ENCODE measurements around the gene TRAK1.
"Not testable (repeated sequence)": the region's sequence is repeated elsewhere in the genome, so short reads cannot be mapped to it uniquely, and the experiment has no call there.

Gene TRAK1

DNA sequence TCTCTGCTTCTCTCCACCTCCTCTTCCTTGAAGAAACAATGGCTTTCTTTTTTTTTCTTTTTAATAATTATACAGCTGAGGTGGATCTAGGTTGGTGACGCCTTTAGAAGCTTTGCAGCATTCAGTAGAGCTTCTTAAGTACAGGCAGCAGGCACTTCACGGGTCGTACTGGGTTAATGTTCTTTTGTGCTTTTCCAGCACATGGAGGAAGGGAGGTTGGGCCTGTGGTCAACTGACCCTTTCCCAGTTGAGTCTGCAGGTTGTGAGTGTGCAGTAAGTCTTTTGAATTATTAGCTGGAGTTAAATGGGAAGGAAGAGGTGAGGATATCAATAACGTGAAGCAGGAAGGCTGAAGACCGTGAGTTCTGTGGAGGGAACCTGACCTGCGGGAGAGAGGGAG, 7.0 kb downstream of the TRAK1 start:
- DNase-seq, result no peak

DNA sequence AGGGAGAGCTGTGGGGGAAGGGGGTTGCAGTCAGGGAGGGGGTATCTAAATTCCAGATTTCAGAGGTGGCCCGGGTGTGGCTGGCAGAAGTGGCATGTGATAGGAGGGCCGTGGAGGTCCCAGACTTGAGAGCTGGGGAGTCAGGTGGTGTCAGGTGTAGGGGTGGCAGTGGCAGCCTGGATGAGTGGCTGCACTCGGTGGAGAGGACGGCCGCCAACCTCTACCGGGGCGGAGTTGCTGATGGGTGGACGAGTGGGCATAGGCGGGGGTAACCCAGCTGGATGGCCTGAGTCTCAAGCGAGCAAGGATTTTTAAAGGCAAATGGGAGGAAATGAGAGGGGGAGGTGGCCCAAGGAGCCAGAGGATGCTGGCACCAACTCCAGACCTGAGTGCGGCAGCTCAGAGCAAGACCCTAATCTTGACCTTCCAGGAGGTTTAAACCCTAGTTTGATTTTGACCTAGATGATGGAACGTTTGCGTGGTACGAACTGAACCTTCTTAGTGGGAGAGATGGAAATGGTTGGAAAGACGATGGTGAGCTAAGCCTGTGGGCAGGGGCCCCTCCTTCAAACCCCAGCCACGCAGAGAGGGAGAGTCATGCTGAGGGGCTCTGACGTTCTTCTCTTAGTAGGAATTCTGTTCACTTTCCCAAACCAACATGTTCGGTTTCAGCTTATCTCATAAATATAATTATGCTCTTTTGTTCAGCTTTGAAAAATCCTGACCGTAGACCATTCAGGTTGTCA, 8.0 kb downstream of the TRAK1 start:
- DNase-seq, result no peak

DNA sequence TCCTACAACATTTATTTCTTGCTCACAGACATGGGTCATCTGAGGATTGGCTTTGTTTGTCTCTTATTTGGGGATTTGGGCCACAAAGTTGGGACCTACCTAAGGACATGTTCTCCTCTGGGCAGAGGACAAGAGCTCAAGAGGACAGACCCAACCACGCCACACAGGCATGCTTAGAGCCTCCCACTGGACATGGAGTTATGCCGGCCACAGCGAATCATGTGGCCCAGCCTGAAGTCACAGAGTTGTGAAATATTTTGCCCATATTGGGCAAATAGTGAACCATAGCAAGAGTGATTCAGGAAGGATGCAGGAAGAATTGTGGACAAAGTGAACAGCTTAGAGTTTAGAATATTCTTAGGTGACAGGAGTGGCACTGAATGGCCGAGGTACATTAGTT, 9.9 kb downstream of the TRAK1 start:
- no peak for DNase-seq

DNA sequence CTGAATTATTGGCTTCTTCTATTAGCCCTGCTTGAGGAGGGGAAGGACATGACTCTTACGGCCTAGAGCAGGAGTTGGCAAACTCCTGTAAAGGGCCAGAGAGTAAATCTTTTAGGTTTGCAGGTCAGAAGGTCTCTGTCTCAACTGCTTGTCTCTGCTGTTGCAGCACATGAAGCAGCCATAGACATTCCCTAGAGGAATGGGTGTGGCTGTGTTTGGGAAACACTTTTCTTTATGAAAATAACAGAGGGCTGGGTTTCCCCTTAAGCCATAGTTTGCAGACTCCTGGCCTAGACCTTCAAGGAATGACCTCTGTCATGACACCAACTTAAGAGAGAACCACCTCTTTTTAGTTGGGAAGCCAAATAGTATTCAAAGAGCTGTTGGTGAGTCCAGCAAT, 10.3 kb downstream of the TRAK1 start:
- no peak for DNase-seq

DNA sequence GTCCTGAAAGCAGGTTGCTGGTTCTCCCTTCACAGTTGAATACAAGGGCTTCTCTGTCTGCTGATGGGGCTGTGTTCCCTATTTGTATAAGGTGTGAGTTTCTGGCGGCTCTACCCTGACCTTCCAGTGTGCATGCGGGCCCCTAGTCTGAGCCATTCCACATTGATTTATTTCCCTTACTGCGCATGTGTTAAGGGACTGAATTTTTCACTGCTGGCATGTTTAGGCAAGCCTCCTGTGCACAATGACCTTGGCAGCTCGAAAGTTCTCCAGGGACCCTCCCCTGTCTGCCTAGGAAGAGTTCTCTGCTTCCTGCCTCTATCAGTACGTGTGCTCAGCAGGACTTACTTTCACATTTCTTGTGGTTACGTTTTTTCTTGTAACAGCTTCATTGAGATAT, 11.4 kb downstream of the TRAK1 start:
- no peak for DNase-seq

DNA sequence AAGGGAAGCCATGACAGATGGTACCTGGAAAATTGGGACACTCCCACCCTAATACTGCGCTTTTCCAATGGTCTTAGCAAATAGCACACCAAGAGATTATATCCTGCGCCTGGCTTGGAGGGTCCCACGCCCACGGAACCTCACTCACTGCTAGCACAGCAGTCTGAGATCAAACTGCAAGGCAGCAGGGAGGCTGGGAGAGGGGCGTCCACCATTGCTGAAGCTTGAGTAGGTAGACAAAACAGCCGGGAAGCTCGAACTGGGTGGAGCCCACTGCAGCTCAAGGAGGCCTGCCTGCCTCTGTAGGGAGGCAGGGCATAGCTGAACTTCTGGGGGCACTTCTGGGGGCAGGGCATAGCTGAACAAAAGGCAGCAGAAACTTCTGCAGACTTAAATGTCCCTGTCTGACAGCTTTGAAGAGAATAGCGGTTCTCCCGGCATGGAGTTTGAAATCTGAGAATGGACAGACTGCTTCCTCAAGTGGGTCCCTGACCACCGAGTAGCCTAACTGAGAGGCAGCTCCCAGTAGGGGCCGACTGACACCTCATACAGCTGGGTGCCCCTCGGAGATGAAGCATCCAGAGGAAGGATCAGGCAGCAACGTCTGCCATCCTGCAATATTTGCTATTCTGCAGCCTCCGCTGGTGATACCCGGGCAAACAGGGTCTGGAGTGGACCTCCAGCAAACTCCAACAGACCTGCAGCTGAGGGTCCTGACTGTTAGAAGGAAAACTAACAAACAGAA, 12.9 kb downstream of the TRAK1 start:
- not testable (repeated sequence) for DNase-seq

DNA sequence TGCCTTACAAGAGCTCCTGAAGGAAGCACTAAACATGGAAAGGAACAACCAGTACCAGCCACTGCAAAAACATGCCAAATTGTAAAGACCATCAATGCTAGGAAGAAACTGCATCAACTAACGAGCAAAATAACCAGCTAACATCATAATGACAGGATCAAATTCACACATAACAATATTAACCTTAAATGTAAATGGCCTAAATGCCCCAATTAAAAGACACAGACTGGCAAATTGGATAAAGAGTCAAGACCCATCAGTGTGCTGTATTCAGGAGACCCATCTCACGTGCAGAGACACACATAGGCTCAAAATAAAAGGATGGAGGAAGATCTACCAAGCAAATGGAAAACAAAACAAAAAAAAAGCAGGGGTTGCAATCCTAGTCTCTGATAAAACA, 14.8 kb downstream of the TRAK1 start:
- not testable (repeated sequence) for DNase-seq

DNA sequence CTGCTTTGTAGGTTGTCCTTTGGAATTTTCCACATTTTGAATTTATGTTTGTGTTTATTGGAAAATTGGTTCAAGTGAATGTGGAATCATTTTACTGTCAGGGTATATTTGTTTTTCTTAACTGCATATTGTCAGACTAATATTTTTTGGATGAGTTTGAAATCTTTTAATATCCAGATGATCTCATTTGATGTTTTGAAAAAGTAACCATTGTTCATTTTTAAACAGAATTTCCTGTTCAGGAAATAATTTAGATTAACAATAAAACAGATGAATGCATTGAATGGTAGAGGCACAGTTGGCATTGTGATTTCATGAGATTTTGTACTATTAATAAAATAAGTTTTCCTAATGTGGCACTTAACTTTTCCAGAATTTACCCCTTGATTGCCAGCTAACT, 15.5 kb downstream of the TRAK1 start:
- no peak for DNase-seq

DNA sequence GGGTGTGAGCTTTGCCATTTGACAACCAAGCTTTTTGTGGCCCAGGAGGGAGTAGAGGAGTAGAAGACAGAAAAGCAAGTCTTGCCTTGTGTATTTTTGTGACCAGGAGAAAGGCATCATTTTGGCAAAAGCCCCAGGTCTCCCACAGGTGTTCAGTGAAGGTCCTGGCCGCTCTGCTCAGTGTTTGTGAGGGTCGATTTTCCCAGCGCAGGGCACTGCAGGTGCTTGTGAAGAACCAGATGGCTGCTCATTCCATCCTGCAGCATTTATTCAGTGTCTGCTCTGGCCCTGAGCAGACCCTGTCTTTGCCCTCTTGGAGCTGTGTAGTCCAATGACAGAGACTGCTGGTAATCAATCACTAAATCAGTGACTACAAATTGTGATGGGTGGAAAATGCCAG, 19.5 kb downstream of the TRAK1 start:
- no peak for DNase-seq

DNA sequence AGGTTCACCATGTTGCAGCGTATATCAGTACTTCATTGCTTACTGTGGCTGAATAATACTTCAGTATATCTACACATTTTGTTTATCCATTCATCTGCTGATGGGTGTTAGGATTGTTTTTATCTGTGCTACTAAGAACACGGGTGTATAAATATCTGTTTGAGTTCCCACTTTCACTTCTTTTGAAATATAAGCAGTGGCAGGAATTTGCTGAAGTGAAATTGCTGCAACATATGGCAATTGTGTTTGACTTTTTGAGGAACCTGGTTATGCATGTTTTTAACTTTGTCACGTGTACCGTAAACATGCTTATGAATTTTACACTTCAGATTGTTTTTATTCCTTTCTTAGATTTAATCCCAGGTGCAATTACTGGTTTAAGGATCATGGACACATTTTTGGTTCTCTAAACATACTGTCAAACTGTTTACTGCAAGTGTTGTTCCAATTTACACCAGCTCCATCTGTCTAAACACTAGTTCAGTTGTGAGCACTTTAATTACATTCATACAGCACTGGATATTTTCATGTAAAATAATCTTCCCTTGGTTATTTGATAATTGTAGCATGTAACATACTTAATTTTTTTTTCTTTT, 23.1 kb downstream of the TRAK1 start:
- no peak for DNase-seq

DNA sequence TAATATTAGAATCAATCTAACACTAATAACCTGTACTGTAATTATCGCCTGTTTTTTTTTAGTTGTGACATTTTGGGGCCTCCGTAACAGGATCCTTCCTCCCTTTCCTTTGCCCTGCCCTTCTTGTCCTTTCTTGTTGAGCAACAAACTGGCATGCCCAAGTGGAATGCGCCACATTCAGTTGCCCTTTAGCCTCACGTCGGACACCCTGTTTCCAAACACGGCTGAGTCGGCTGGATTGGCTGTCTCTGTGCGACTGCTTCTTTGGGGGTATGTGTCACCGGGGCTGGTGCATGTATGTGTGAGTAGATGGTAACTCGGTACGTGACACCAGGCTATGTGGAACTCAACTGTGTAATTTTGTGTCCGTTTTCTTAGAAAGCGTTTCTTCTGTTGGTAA, 24.1 kb downstream of the TRAK1 start:
- DNase-seq, result no peak

DNA sequence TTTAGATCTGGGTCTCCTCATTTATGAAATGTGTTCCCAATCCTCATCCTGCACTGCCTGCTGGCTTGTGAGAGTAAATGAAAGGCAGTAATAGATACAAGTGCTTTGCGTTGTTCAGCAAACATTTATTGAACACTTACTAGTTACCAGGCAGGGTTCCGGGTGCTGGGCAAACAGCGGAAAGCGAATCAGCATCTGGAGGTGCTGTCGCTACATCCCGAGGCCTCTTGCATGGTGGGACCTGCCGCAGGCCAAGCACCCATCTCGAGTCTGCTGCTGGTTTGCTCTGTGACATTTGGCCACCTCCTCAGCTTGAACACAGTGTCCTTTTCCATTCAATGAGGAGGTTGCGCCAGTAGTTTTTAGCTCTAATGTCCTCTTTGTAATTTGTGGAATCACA, 24.8 kb downstream of the TRAK1 start:
- no peak for DNase-seq

DNA sequence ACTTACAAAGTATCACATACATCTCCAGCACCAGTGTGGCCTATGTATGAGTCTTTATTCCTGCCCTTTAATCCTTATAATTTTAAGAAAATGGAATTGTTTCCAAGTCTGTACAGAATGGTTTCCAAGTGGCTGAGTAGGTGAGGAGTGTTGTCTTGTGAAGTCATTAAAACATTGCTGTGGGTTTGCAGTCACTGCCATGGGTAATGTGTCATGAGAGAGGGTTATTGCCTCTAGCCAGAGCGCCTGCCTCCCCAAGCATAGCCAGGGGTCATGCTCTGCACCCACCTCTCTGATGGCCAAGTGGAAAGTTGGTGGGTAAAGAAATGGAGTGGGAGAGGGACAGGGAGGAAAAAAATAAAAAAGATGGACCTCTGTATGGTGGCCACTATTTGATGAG, 25.3 kb downstream of the TRAK1 start:
- DNase-seq, result no peak

DNA sequence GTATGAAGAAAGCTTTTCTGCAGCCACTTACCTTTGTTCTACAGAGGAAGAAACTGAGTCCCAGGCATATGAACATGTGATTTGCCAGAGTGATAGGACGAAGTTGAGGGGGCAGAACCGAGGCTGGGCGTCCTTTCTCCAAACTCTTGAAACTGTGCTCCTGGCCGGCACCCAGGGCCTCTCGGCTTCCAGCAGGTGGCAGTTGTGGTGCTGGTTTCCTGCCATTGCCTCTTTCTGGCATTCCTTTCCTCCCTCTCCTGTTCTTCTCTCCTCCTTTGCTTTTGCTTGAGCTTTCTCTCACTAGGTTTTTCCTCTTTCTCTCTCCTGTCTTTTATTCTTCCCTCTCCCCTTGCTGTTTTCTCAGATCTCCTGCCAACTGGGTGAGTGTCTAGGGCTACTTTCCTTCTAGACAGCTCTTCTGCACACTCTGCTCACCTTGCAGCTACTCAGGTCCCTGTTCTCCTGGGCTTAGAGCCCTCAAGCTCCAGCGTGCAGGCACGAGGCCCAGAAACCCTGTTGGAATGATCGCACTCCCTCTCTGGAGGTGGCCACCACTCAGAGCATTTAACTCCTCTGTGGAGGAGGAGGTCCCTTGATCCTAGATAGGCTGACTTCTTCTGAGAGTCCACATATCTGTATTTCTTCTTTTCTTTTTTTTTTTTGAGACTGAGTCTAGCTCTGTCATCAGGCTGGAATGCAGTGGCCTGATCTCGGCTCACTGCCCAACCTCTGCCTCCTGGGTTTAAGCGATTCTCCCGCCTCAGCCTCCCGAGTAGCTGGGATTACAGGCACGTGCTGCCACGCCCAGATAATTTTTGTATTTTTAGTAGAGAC, 26.2 kb downstream of the TRAK1 start:
- no peak for DNase-seq

DNA sequence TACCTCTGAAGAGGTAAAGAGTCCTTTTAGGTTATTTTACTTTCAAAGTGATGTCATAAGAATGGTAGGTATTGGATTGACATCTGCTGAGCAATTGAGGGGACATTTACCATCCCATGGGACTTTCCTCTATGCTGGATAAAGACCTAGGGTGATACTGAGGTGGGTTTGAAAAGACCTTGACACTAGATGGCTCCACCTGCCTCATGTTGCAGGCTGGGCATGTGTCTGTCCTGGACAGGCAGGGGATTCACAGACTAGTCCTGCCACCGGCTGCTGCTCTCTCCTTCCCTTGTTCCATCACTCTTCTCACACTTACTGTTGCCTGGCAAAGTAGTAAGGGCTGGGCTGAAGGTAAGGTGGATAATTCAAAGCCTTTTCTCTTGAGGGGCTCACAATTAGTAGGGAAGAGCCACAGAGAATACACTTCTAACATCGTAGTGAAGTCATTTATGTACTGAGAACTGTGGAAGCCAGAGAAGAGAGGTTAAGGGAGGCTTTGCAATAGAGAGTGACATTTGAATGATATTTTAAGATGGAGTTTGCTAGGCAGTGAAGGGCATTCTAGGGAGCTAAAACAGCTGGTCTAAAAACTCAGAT, 27.7 kb downstream of the TRAK1 start:
- no peak for DNase-seq

DNA sequence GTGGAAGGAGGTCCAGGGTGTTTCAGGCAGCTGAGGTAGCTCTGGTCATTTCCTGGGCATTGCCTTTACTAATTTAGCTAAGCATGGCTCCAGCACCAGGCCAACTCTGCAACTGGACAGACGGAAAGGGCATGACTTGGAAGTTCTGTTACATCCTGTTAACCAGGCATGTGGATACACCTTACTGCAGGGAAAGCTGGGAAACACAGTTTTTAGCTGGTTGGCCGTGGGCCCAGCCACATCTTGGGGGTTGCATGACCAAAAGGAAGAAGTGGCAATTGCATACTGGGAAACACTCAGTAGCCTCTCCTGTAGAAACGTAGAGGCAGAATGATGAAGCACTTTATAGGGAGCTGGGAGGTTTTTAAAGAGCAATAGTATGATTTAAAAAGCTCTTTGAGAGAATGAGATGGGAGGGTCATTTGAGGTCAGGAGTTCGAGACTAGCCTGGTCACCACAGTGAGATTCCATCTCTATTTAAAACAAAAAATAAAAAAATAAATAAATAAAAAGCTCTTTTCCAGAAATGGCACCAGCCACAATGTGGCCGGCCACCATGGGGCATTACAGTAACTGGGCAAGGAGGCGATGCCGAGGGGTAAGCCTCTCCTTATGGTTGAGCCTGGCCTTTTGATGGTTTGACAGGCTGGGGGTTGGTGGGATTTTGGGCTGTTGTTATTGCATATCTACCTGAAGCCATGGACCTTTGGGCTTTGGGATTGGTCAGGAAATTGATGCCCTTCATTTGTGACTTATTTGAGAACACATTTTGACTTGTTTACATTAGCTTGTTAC, 28.6 kb downstream of the TRAK1 start:
- no peak for DNase-seq

DNA sequence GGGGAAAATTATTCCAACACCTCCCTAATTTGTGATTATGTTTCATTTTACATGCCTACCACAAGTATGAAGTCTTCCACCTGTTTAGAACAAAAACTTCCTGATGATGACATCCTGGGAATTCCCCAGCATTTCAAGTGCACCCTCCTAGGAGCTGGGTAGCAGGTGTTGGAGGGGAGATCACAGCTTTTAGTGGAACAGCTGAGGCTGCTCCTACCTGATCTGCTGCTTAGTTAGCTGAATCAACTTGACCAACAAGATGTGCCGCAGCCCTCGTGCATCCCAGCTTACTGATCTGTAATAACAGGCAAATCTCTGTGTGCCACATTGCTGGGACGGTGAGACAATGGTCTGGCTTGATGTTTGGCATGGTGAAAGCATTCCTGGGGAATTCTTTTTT, 29.7 kb downstream of the TRAK1 start:
- DNase-seq, result no peak

DNA sequence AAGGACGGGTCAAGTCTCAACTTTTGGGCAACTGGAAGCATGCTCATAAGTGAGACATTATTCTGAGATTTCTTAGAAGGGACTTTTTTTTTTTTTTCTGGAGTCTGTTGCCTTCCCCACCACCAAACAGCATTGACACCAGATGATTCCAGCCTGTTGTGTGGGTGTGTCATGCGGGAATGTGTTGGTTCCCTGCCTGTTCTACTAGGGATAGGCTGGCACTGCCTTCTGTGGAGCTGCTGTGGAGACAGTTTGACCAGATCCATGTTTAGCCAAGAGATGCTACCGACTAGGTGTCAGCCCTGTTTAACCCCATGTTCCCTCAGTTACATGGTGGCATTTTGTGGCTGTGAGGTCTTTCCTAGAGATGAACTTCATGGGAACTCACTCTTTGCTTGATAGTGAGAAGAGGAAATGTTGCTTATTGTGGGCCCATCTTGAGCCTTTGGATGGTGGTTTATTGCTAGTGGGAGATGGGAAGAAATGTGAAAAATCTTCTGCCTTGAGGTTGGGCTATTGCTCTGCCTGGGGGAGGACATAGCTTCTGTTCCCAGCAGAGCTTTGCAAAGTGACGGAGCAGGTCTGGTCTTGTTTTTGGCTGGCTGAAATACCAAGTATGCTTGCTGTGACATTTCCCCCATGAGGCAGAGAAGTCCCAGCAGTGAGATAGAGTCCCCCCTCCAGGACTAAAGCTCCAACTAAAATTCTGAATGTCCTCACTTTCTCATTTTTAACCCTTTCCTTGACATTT, 31.3 kb downstream of the TRAK1 start:
- DNase-seq, result no peak

DNA sequence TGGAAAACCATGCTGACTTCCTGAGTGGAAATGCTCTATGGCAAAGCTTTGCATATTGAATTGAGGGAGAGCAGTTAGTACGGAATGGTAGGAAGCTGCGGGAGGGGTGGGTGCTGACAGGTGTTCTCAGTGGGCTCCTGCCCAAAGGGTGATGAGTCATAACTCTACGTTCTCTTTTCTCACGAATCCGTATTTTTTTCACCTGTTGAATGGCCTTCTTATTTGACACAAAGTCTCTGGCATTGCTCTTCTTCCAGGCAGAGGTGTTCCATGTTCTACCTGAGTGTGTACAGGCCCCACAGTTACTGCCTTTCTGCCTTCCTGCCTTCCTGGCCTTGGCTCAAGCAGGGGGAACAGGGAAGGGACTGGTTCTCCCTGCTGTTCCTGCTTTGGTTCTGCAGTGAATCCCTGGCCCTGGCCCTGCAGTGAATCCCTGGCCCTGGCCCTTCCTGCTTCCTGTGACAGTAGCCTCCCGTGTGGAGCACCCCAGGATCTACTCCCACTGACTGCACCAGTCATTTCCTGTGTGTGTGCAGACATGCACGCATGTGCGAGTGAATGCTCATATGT, 31.9 kb downstream of the TRAK1 start:
- DNase-seq, result no peak

DNA sequence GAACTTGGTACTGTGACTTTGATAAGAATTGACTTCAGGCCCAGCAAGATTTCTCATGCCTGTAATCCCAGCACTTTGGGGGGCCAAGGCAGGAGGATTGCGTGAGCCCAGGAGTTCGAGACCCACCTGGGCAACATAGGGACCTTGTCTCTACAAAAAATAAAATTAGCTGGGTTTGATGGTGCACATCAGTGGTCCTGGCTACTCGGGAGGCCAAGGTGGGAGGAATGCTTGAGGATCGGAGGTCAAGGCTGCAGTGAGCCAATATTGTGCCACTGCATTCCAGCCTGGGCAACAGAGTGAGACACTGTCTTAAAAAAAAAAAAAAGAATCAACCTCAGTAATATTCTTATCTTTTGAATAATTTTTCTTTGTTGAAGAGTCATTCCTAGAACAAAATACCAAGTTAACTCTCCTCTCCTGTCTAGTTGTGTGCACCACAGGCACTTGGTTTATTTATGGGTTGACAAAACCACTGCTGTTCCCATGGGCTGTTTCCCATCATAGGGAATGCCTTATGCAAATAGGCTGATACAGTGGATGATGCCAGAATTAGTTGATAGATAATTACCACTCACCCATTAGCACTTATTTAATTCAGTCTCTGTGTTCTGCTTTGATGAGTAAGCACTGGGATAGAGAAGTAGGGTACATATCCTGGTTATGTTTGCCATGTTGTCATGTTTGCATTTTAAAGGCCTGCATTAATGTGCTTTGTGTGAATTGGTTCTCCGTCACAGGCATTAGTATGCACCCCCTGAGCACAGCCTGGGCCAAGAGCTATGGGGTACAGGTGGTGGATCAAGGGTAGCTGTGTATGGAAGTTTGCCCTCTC, 32.9 kb downstream of the TRAK1 start:
- no peak for DNase-seq
